Stimulated activated CD8-positive, alpha-beta memory T cell treated with anti-CD3 and anti-CD28 coated beads, Interleukin-2, amount 100 ng/mL, for 48 hours (primary cell): ENCODE data around the gene BLTP3A.
A peak's percentile ranks its signal among the peaks of the same experiment; 100 is the strongest.
"Not testable (repeated sequence)": the region's sequence is repeated elsewhere in the genome, so short reads cannot be mapped to it uniquely, and the experiment has no call there.

Source experiments
- DNase-seq, 2 donors: peaks; one replicate each; pipeline ENCODE4 v3.0.0-alpha.2; 2020; ENCODE audit warnings: low read depth in 2 of 2

The BLTP3A gene, protein sequence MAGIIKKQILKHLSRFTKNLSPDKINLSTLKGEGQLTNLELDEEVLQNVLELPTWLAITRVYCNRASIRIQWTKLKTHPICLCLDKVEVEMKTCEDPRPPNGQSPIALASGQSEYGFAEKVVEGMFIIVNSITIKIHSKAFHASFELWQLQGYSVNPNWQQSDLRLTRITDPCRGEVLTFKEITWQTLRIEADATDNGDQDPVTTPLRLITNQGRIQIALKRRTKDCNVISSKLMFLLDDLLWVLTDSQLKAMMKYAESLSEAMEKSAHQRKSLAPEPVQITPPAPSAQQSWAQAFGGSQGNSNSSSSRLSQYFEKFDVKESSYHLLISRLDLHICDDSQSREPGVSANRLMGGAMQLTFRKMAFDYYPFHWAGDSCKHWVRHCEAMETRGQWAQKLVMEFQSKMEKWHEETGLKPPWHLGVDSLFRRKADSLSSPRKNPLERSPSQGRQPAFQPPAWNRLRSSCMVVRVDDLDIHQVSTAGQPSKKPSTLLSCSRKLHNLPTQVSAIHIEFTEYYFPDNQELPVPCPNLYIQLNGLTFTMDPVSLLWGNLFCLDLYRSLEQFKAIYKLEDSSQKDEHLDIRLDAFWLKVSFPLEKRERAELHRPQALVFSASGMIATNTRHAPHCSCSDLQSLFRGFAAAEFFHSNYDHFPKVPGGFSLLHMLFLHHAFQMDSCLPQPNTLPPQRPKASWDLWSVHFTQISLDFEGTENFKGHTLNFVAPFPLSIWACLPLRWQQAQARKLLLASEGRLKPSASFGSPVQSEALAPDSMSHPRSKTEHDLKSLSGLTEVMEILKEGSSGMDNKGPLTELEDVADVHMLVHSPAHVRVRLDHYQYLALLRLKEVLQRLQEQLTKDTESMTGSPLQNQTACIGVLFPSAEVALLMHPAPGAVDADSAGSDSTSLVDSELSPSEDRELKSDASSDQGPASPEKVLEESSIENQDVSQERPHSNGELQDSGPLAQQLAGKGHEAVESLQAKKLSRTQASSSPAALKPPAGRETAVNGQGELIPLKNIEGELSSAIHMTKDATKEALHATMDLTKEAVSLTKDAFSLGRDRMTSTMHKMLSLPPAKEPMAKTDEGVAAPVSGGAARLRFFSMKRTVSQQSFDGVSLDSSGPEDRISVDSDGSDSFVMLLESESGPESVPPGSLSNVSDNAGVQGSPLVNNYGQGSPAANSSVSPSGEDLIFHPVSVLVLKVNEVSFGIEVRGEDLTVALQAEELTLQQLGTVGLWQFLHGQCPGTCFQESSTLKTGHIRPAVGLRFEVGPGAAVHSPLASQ (N-terminal part only)

DNA sequence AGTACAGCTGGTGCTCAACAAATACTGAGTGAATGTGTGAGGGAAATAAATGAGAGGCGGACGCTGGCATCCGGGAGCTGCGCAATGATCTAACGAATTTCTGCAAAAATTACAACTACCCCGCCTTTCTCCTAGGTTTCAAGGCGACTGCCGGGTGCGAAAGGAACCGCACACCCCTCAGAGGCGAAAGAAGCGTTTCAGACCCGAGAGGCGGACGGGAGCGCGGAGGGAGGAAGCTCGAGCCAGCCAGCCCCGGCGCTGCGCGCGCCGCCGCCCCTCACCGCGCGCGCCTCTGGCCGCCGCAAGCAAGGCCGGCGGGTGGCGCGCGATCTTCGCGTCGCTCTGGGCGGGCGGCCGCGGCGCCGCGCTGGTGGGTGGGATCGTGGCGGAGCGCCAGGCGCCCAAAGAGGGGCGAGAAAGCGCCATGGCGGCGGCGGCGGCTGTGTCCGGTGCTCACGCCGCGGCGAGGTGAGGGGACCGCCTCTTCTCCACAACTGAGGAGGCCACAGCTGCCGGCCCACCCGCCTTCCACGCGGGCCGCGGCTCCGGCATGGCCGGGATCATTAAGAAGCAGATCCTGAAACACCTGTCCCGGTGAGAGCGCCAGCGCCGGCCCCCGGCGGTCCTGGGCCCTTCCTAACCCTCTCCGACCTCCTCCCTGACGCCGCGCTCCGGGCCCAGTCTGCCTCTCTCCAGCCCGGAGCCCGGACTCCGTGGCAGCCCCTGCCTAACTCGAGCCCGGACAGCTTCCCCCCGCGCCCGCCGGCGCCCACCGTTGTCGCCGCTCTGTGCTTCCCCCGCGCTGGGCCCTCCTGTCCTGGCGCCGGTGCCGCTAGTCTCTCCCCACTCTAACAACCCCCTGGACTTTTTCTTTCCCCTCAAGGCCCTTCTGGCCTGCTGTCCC is at the start of gene BLTP3A:
Gene BLTP3A (plus strand): TSS at position 383 of the 904 bp plus-strand sequence. CDS start 168 bp downstream, at position 551.
- peak; percentile 58 to 65 for DNase-seq

DNA sequence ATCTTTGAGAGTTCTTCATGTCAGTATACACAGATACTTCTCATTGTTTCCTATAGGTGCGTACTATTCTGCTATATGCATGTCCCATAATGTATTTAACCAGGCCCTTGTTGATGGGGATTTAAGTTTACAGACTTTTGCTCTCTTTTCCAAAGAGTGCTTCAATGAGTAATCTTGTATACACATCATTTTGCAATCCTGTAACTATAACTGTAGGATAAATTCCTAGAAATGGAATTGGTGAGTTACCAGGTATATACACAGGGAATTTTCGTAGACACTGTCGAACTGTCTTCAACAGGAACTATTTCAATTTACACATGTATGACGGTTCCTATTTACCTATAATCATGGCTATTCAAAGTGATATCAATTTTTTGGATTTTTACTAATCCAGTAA is 49.8 kb upstream of the BLTP3A start:
- DNase-seq: no peak

DNA sequence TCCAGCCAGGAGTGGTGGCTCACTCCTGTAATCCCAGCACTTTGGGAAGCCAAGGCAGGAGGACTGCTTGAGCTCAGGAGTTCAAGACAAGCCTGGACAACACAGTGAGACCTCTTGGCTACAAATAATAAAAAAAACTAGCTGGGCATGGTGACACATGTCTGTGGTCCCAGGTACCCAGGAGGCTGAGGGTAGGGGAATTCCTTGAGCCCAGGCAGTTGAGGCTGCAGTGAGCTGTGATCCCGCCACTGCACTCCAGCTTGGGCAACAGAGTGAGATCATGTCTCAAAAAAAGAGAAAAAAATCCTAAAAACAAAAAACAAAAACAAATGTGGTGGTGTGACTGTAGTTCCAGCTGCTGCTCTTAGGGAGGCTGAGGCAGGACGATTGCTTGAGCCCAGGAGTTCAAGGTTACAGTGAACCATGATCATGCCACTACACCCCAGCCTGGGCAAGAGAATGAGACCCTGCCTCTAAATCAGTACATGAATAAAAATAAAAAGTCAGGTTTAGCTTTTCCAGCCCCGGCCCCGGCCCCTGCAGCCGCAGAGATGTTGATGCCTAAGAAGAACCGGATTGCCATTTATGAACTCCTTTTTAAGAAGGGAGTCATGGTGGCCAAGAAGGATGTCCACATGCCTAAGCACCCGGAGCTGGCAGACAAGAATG is 48.1 kb upstream of the BLTP3A start:
- DNase-seq: no peak

DNA sequence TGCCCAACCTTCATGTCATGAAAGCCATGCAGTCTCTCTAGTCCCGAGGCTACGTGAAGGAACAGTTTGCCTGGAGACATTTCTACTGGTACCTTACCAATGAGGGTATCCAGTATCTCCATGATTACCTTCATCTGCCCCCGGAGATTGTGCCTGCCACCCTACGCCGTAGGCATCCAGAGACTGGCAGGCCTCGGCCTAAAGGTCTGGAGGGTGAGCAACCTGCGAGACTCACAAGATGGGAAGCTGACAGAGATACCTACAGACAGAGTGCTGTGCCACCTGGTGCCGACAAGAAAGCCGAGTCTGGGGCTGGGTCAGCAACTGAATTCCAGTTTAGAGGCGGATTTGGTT is 47.6 kb upstream of the BLTP3A start:
- not testable (repeated sequence) for DNase-seq

DNA sequence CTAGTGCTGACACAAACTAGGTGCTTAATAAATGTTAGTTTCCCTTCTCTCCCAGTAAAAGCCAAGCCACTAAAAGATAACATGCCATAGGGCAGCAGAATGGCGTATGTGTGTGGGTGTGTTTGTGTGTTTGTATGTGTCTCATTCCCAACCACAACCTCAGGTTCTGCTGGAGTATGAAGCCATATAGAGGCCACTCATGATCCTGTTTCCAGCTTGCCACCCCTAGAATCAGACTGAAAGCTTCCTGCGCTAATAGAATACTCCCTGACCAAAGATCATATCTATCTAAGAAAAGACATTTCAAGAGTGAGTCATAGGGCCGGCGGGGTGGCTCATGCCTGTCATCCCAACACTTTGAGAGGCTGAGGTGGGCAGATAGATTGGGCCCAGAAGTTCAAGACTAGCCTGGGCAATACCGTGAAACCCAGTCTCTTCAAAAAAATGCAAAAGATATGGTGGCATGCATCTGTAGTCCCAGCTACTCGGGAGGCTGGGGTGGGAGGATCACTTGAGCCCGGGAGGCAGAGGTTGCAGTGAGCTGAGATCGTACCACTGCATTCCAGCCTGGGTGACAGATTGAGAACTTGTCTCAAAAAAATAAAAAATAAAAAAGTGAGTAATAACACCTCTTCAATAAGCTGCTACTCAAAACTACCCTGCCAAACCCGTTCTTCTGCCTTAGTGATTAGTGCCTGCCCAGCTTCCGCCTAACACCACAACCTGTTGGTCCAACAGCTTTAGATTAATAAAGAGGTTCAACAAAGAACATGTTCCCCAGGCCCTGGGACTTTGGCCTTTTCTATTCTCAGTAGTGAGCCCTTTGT is 46.4 kb upstream of the BLTP3A start:
- DNase-seq: peak in 1 of 2 donors; percentile 27

DNA sequence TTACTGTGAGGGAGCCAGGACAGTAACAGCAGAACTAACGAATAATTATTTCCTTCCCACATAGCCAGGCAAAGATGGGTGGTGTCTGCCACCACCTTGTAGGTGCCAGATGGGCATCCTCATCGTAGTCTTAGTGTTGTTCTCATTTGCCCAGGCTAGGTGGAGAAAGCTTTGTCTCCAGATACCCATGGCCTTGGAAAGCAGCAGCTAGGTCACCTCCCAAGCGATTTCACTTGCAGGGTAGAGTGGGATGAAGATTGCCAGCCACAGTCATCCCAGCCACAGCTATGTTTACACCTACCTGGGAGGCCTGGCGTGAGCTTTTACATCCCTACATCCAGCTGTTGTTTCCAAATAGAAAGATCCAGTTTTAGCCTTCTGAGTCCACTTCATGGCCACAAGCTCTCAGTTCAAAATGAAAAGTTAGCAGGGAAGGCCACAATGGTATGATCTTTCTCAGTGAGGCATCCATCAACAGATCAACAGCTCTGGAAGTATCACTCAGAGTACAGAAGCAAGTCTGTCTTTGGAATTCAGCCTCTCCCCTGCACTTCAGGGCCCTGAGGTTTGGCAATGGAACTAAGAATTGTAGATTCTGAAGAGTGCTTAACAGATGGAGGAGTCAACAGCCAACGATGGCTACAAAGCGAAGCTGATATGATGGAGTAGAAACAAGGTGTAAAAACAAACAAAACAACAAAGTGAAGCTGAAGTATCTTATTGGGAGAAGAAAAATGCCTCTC is 45.6 kb upstream of the BLTP3A start:
- no peak for DNase-seq

DNA sequence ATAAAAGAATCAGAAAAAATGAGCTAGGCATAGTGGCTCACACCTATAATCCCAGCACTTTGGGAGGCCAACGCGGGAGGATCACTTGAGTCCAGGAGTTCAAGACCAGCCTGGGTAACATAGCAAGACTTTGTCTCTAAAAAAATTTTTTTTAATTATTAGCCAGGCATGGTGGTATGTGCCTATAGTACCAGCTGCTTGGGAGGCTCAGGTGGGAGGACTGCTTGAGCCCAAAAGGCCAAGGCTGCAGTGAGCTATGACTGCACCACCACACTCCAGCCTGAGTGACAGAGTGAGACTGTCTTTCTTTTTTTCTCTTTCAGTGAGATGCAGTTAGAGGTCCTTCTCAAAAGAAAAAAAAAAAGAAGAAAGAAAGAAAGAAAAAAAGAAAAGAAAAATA is 43.1 kb upstream of the BLTP3A start:
- no peak for DNase-seq

DNA sequence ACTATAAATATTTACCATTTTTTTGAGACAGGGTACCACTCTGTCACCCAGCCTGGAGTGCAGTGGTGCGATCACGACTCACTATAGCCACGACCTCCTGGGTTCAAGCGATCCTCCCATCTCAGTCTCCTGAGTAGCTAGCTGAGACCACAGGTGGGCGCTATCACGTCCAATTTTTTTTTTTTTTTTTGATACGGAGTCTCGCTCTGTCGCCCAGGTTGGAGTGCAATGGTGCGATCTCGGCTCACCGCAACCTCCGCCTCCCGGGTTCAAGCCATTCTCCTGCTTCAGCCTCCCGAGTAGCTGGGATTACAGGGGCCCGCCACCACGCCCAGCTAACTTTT is 35.4 kb upstream of the BLTP3A start:
- peak; percentile 12 to 23 for DNase-seq

DNA sequence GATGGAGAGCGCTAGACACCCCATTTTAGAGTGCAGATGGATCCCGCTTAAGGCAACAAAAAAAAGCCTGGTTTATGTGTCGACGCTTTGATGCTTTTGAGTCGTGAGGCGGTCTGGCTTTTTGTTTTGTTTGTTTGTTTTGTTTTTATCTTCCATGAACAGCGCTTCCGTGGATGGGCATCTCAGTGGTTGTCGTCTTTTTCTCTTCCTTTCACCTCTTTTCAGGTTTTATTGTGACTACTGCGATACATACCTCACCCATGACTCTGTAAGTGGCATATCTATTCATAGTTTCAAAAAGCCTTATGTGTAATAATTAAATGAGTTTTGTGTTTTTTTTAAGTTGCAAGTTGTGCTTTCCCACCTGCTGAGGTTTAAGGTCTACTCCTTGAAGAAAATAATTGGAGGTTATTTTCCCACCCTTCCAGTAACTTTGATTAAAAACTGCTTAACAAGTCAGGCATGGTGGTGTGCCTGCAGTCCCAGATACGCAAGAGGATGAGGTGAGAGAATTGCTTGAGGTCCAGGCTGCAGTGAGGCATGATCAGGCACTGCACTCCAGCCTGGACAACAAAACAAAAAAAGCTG is 34.1 kb upstream of the BLTP3A start:
- no peak for DNase-seq

DNA sequence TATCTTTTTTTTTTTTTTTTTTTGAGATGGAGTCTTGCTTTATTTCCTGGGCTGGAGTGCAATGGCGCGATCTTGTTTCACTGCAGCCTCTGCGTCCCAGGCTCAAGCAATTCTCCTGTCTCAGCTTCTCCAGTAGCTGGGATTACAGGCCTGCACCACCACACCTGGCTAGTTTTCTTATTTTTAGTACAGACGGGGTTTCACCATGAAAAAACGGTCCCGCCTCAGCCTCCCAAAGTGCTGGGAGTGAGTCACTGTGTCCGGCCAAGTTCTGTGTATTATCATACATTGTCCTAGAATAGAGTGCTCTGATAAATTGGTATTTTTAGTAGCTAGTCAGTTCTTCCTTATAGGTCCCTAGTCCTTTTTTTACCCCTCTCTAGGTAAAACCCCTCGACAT is 31.8 kb upstream of the BLTP3A start:
- no peak for DNase-seq

DNA sequence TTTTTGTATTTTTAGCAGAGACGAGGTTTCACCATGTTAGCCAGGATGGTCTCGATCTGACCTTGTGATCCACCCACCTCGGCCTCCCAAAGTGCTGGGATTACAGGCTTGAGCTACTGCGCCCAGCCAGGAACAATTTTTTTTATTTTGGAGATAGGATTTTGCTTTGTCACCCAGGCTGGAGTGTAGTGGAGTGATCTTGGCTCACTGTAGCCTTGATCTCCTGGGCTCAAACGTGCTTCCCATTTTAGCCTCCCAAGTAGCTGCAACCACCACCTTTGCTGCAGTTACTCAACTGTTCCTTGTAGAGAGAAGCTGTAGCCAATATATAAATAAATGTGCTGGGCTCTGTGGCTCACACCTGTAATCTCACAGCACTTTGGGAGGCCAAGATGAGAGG is 30.2 kb upstream of the BLTP3A start:
- not testable (repeated sequence) for DNase-seq

DNA sequence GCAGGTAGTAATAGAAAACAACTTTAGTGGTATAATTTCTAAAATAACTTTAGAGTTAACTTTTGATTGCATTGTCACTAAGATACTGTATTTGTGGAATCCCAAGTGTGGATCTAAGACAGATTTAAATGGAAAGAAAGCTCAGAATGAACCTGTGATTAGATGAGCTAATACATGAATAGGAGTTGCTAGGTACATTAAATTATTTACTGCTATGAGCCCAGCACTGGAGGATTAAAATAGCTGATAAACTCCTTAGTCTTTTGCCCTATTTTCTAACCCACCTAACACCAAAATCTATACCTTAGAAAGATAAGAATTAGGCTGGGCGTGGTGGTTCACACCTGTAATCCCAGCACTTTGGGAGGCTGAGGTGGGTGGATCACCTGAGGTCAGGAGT is 23.7 kb upstream of the BLTP3A start:
- DNase-seq: no peak

DNA sequence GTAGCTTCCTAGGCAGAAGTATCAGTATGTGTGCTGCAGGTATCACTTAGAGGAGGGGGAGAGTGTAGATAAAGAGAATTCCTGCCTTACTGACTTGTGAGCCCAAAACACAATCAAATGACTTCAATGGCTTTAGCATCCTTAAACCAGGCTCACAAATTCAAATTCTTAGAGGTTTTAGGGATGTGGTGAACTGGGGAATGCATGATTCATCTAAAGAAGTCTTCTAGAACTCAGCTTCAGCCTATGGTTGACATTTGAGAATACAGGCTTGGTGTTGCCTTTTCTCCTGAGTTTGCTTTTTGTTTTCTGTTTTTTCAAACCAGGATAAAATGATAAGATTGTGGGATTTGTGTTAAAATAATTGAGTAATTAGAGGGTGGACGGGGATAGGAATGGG is 20.2 kb upstream of the BLTP3A start:
- no peak for DNase-seq

DNA sequence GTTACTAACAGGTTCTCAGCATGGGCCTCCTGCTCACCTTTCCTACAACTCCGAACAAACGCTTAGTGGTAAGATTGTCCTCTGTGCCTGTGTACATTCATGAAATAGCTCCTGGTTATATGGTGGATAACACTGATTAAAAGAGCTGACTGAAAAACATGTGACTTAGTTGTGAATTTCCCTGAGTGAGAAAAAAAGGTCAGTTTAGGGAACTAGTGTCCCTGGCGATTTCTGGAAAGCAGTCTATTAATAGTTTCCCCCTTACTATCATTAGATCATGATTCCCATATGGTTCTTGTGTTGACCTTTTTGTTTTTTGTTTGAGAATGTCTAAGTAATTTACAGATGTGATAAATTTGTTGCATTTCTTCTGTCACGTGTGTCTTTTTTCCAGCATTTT is 18.9 kb upstream of the BLTP3A start:
- no peak for DNase-seq

DNA sequence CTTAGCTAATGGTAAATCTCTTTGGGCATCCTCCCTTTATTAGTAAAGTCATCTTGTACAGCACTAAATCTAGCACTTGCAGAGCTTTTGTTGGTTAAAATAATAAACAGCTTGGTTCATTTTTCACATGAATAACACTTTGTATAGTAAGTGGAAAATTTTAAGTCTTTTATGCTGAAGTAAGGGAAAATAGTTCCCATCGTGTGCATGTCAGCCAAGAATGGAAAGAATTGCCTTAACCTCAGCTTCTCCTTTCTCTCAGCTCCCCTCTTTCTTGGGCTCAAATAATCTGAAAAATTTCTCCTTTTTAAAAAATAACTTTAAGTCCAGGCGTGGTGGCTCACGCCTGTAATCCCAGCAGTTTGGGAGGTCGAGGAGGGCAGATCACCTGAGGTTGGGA is 18.0 kb upstream of the BLTP3A start:
- no peak for DNase-seq

DNA sequence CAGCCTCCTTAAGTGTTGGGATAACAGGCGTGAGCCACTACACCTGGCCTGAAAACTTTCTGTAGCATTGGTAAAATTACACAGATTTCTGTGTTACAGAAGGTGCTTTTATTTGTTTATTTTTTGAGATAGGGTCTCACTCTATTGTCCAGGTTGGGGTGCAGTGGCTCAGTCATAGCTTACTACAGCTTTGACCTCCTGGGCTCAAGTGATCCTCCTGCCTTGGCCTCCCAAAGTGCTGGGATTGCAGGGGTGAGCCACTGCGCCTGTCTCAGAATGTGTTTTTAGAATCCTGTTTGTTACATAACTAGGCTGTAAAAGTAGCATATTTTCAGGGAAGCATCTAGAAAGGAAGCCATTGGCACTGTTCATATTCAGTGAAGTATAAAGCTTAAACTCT is 16.9 kb upstream of the BLTP3A start:
- DNase-seq: no peak

DNA sequence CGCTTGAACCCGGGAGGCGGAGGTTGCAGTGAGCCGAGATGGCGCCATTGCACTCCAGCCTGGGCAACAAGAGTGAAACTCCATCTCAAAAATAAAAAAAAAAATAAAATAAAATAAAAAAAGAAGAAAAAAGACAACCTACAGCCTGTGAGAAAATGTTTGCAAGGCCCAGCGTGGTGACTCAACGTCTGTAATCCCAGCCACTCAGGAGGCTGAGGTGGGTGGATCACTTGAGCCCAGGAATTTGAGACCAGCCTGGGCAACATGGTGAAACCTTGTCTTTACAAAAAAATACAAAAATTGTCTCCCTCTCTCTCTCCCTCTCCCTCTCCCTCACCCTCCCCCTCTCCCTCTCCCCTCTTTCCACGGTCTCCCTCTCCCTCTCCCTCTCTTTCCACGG is 6.5 kb upstream of the BLTP3A start:
- not testable (repeated sequence) for DNase-seq

DNA sequence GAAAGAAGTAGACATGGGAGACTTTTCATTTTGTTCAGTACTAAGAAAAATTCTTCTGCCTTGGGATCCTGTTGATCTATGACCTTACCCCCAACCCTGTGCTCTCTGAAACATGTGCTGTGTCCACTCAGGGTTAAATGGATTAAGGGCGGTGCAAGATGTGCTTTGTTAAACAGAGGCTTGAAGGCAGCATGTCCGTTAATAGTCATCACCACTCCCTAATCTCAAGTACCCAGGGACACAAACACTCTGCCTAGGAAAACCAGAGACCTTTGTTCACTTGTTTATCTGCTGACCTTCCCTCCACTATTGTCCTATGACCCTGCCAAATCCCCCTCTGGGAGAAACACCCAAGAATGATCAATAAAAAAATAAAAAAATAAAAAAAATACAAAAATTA is 4.7 kb upstream of the BLTP3A start:
- DNase-seq: not testable (repeated sequence)

DNA sequence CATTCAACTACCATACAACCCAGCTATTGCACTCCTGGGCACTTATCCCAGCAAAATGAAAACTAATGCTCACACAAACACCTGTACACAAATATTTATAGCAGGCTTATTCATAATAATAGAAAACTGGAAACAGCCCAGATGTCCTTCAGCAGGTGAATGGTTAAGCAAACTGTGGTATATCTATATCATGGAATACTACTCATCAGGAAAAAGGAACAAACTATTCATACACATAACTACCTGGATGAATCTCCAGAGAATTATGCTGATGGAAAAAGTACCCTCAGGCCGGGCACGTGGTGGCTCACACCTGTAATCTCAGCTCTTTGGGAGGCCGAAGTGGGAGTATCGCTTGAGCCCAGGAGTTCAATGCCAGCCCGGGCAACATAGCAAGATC is 3.8 kb upstream of the BLTP3A start:
- DNase-seq: no peak
